IMR-90 (cell line): ENCODE data around the gene TOMM20. TPM values are rescaled to one million over a fixed set of nuclear protein-coding genes. Genes with fewer than 3 reads are reported as not detected.

ENCODE experiments used
- ATAC-seq: fragments of 200-7000 bp; cut with Tn5 transposase; 2 replicates; pipeline ENCODE4 v1.9.1; 2020; ENCODE audit warnings: low read depth, mild to moderate bottlenecking, moderate library complexity
- BruUV-seq: library from RNA; stranded (reverse); fragments of 400-500 nt; replicated peaks from 2 replicates; lab custom pipeline; 2021; lab: Mats Ljungman, UMichigan
- CTCF ChIA-PET: fragments of 300-600 bp; formaldehyde crosslinking; extraction: SDS; loops from one replicate; lab custom pipeline; 2021; ENCODE audit warnings: antibody characterized with exemption; lab: Yijun Ruan, JAX
- POLR2A ChIA-PET: fragments of 300-600 bp; sonication (Branson Sonifier 250); formaldehyde crosslinking; loops from one replicate; lab custom pipeline; 2022; ENCODE audit warnings: antibody characterized with exemption; ENCODE audit not compliant: unreplicated experiment; lab: Charles Lee
- DNase-seq: peaks from one replicate; pipeline ENCODE4 v3.0.0; 2013
- H2AFZ ChIP-seq: replicated peaks from 2 replicates; pipeline ENCODE3; 2013; ENCODE audit warnings: low read length, mild to moderate bottlenecking; ENCODE audit not compliant: poor library complexity
- H2AK5ac ChIP-seq: 2 replicates; pipeline ENCODE4 v1.6.1; 2013; ENCODE audit warnings: low read depth, low read length, inconsistent platforms
- H2AK9ac ChIP-seq: replicated peaks from 2 replicates; pipeline ENCODE3; 2013; ENCODE audit warnings: mild to moderate bottlenecking, low read depth, low read length, moderate library complexity; ENCODE audit not compliant: poor library complexity
- H2BK120ac ChIP-seq: 2 replicates; pipeline ENCODE4 v1.6.1; 2013; ENCODE audit warnings: low read depth, low read length, inconsistent platforms
- H2BK15ac ChIP-seq: 3 replicates; pipeline ENCODE4 v1.6.1; 2013; ENCODE audit warnings: low read depth, low read length, inconsistent platforms
- H2BK20ac ChIP-seq: 2 replicates; pipeline ENCODE4 v1.6.1; 2013; ENCODE audit warnings: low read depth, mild to moderate bottlenecking, inconsistent platforms, low read length, moderate library complexity
- H2BK5ac ChIP-seq: 2 replicates; pipeline ENCODE4 v1.6.1; 2013; ENCODE audit warnings: mild to moderate bottlenecking, low read depth, low read length, inconsistent platforms; ENCODE audit not compliant: poor library complexity, severe bottlenecking
- H3K14ac ChIP-seq: replicated peaks from 2 replicates; pipeline ENCODE4 v1.6.1; 2013; ENCODE audit warnings: low read depth, low read length, inconsistent platforms
- H3K18ac ChIP-seq: 2 replicates; pipeline ENCODE4 v1.6.1; 2013; ENCODE audit warnings: low read depth, low read length, control low read depth
- H3K23ac ChIP-seq: 2 replicates; pipeline ENCODE4 v1.6.1; 2013; ENCODE audit warnings: low read depth, low read length, inconsistent platforms
- H3K27ac ChIP-seq: 2 replicates; pipeline ENCODE4 v1.5.1; 2013; ENCODE audit warnings: mild to moderate bottlenecking, control low read depth, low read length; ENCODE audit not compliant: insufficient read depth
- H3K27me3 ChIP-seq: 2 replicates; pipeline ENCODE4 v1.6.1; 2013; ENCODE audit warnings: low read length; ENCODE audit not compliant: control insufficient read depth, insufficient read depth
- H3K36me3 ChIP-seq: 2 replicates; pipeline ENCODE4 v1.6.1; 2013; ENCODE audit warnings: low read length, mixed read lengths; ENCODE audit not compliant: control insufficient read depth, insufficient read depth
- H3K4ac ChIP-seq: 2 replicates; pipeline ENCODE4 v1.6.1; 2013; ENCODE audit warnings: low read depth, low read length, inconsistent platforms
- H3K4me1 ChIP-seq: 2 replicates; pipeline ENCODE4 v1.6.1; 2013; ENCODE audit warnings: low read length, mixed read lengths; ENCODE audit not compliant: control insufficient read depth, insufficient read depth
- H3K4me2 ChIP-seq: 2 replicates; pipeline ENCODE4 v1.6.1; 2013; ENCODE audit warnings: low read depth, mild to moderate bottlenecking, control low read depth, low read length, moderate library complexity
- H3K4me3 ChIP-seq: 2 replicates; pipeline ENCODE4 v1.5.1; 2013; ENCODE audit warnings: low read depth, mild to moderate bottlenecking, control low read depth, low read length, moderate library complexity; ENCODE audit not compliant: insufficient read depth
- H3K56ac ChIP-seq: 2 replicates; pipeline ENCODE4 v1.6.1; 2013; ENCODE audit warnings: low read length, inconsistent platforms; ENCODE audit not compliant: insufficient read depth; ENCODE audit errors: extremely low read depth
- H3K79me1 ChIP-seq, 2 experiments: 2 replicates each; pipeline ENCODE4 v1.6.1; 2013; ENCODE audit warnings: low read length in 2 of 2, inconsistent platforms in 1 of 2, low read depth in 1 of 2
- H3K9ac ChIP-seq: 2 replicates; pipeline ENCODE4 v1.6.1; 2013; ENCODE audit warnings: low read depth, low read length, control low read depth
- H3K9me1 ChIP-seq: 2 replicates; pipeline ENCODE4 v1.6.1; 2013; ENCODE audit warnings: low read length, inconsistent platforms; ENCODE audit not compliant: insufficient read depth
- H3K9me3 ChIP-seq: 2 replicates; pipeline ENCODE4 v1.6.1; 2013; ENCODE audit warnings: low read length; ENCODE audit not compliant: control insufficient read depth, insufficient read depth
- H4K20me1 ChIP-seq: 2 replicates; pipeline ENCODE4 v1.6.1; 2013; ENCODE audit warnings: low read length, inconsistent platforms; ENCODE audit not compliant: insufficient read depth
- H4K5ac ChIP-seq: 2 replicates; pipeline ENCODE4 v1.6.1; 2013; ENCODE audit warnings: mild to moderate bottlenecking, low read depth, low read length, control low read depth
- H4K8ac ChIP-seq, 2 experiments: 2 replicates each; pipeline ENCODE4 v1.6.1; 2013; ENCODE audit warnings: low read depth in 2 of 2, low read length in 2 of 2, control low read depth in 1 of 2, inconsistent platforms in 1 of 2
- H4K91ac ChIP-seq: 2 replicates; pipeline ENCODE4 v1.6.1; 2013; ENCODE audit warnings: low read depth, low read length, inconsistent platforms; ENCODE audit not compliant: insufficient read depth
- BHLHE40 ChIP-seq: fragments of 150-350 bp; IDR thresholded peaks from 2 replicates; pipeline ENCODE4 v1.6.1; 2016; ENCODE audit warnings: mild to moderate bottlenecking, low read depth, low read length
- MAFK ChIP-seq: IDR thresholded peaks from 2 replicates; pipeline ENCODE4 v1.6.1; 2012; ENCODE audit warnings: low read depth, low read length, improper control_type of control experiment
- NFE2L2 ChIP-seq: fragments of 150-350 bp; IDR thresholded peaks from 2 replicates; pipeline ENCODE4 v1.6.1; 2016; ENCODE audit warnings: low read depth, mild to moderate bottlenecking, low read length
- POLR2A ChIP-seq: IDR thresholded peaks from 2 replicates; pipeline ENCODE4 v1.6.1; 2012; ENCODE audit warnings: mild to moderate bottlenecking, low read depth, low read length
- RAD21 ChIP-seq: IDR thresholded peaks from 2 replicates; pipeline ENCODE4 v1.6.1; 2012; ENCODE audit warnings: low read length, improper control_type of control experiment
- RCOR1 ChIP-seq: IDR thresholded peaks from 2 replicates; pipeline ENCODE4 v1.6.1; 2012; ENCODE audit warnings: mild to moderate bottlenecking, low read length, improper control_type of control experiment; ENCODE audit not compliant: insufficient replicate concordance
- RFX5 ChIP-seq: IDR thresholded peaks from 2 replicates; pipeline ENCODE4 v1.8.0; 2012; ENCODE audit warnings: low read depth, mild to moderate bottlenecking, low read length, moderate library complexity
- WGBS, 2 experiments: methylation state at CpG; one replicate each; pipeline versions ENCODE4 v1.1.5 to v1.1.7; 2013; ENCODE audit warnings: missing lambda C conversion rate in 2 of 2; ENCODE audit not compliant: insufficient read length in 1 of 2; ENCODE audit errors: extremely low coverage in 2 of 2; 5-methylcytosine and 5-hydroxymethylcytosine counted together
- dilution Hi-C: fragments of 300-500 bp; cut with HindIII; formaldehyde crosslinking; loops from one replicate; pipeline ENCODE4 v1.14.3; 2018; ENCODE audit warnings: low sequenced_read_pairs; ENCODE audit not compliant: unreplicated experiment
- in situ Hi-C: fragments of 300-500 bp; cut with MboI; formaldehyde crosslinking; loops from 3 replicates; pipeline ENCODE4 v1.14.3; 2019; ENCODE audit warnings: low sequenced_read_pairs, inconsistent platforms, mixed read lengths
- intact Hi-C: fragments of 100-400 bp; cut with micrococcal nuclease; formaldehyde crosslinking; loops from 2 replicates; pipeline ENCODE4 v1.10.0; 2022
- polyA plus RNA-seq, 3 experiments: library from polyadenylated mRNA; depleted of rRNA; stranded (reverse); fragments of >200 nt; gene quantifications; 2 replicates each; pipeline ENCODE4 v1.2.3, GENCODE V29; 2012; ENCODE audit warnings: low replicate concordance in 1 of 3
- total RNA-seq: library from RNA; depleted of rRNA; stranded (reverse); fragments of >200 nt; gene quantifications from 2 replicates; pipeline ENCODE4 v1.2.3, GENCODE V29; 2012
- TF ChIP-seq, protein P1 (sequence below): fragments of 150-350 bp; IDR thresholded peaks from 2 replicates; pipeline ENCODE4 v1.6.1; 2016; ENCODE audit warnings: low read depth, mild to moderate bottlenecking, low read length, moderate library complexity, borderline replicate concordance
- TF ChIP-seq, protein P2 (sequence below): conservative IDR thresholded peaks from 2 replicates; pipeline ENCODE4 v1.5.1; 2012; ENCODE audit warnings: mild to moderate bottlenecking, low read depth, low read length, improper control_type of control experiment
- TF ChIP-seq, protein P3 (sequence below): fragments of 150-350 bp; IDR thresholded peaks from 2 replicates; pipeline ENCODE4 v1.6.1; 2017; ENCODE audit warnings: mild to moderate bottlenecking, antibody characterized with exemption, low read length, low read depth

TOMM20 gene
- total and polyA plus RNA-seq, 2 of the 4 experiments (the other 2 are of a cell fraction), result 75.3 to 84.4 TPM

DNA sequence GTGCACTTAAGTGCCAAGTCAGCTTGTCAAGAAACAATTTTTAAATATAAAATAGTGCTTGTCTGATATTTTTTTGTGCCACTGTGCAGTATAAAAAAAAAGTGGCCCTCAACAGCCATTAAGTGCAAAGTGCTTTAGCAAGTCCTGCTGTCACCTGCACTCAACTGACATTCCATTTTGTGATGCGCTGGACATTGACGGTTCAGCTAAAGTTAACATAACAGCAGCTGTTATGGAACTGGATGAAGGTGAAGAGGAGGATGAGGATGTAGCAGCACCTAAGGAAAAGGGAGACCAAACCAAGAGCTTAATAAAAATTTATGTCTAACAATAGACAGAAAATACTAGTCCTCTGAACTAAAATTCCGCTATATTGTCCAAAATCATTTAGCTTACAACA, 39.7 kb upstream of the TOMM20 start:
- H4K8ac ChIP-seq, result no peak overlapping the region
- no peak overlapping the region for H2BK15ac ChIP-seq
- H2AFZ ChIP-seq, result no peak overlapping the region
- intact Hi-C loops, result no loop called here
- H3K18ac ChIP-seq, result no peak overlapping the region
- H3K79me1 ChIP-seq, result peaks cover 0 to 5% of the 10 kb centered on the region in 2 experiments; a peak in 1 of 4 replicates
- H3K56ac ChIP-seq, result no peak overlapping the region
- no peak overlapping the region for H2AK9ac ChIP-seq
- DNase-seq (no peak), ATAC-seq (no peak)
- no peak overlapping the region for H3K4me3 ChIP-seq
- no peak overlapping the region for H3K27ac ChIP-seq
- no peaks in the 10 kb centered on the region for H3K9me3 ChIP-seq
- H2BK20ac ChIP-seq, result no peak overlapping the region
- no TSS peak for BruUV-seq
- no peak overlapping the region for H4K91ac ChIP-seq
- peaks cover 28% of the 10 kb centered on the region for H3K36me3 ChIP-seq
- no peak overlapping the region for H4K5ac ChIP-seq
- no peak overlapping the region for H3K4ac ChIP-seq
- no peaks in the 10 kb centered on the region for H3K9me1 ChIP-seq
- POLR2A ChIA-PET, result no interaction called here
- WGBS, 2 experiments, result no CpG with 5 or more reads among the region's 3 CpGs
- H2AK5ac ChIP-seq, result no peak overlapping the region
- CTCF ChIA-PET, result interaction anchor here (0.6 kb wide), 1 partner anchor 15 kb away, joined by 3 read pairs; no protein-coding TSS in a partner anchor
- in situ Hi-C loops, result no loop called here
- no peaks in the 10 kb centered on the region for H3K4me1 ChIP-seq
- H2BK120ac ChIP-seq, result no peak overlapping the region
- H3K27me3 ChIP-seq, result no peaks in the 10 kb centered on the region
- H3K14ac ChIP-seq, result no peak overlapping the region
- H3K23ac ChIP-seq, result no peak overlapping the region
- dilution Hi-C loops, result no loop called here
- H3K9ac ChIP-seq, result no peak overlapping the region
- no peaks in the 10 kb centered on the region for H4K20me1 ChIP-seq
- TF ChIP-seq BHLHE40, result no peak
- TF ChIP-seq, protein P1, sequence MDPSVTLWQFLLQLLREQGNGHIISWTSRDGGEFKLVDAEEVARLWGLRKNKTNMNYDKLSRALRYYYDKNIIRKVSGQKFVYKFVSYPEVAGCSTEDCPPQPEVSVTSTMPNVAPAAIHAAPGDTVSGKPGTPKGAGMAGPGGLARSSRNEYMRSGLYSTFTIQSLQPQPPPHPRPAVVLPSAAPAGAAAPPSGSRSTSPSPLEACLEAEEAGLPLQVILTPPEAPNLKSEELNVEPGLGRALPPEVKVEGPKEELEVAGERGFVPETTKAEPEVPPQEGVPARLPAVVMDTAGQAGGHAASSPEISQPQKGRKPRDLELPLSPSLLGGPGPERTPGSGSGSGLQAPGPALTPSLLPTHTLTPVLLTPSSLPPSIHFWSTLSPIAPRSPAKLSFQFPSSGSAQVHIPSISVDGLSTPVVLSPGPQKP, result no peak
- TF ChIP-seq, protein P2, sequence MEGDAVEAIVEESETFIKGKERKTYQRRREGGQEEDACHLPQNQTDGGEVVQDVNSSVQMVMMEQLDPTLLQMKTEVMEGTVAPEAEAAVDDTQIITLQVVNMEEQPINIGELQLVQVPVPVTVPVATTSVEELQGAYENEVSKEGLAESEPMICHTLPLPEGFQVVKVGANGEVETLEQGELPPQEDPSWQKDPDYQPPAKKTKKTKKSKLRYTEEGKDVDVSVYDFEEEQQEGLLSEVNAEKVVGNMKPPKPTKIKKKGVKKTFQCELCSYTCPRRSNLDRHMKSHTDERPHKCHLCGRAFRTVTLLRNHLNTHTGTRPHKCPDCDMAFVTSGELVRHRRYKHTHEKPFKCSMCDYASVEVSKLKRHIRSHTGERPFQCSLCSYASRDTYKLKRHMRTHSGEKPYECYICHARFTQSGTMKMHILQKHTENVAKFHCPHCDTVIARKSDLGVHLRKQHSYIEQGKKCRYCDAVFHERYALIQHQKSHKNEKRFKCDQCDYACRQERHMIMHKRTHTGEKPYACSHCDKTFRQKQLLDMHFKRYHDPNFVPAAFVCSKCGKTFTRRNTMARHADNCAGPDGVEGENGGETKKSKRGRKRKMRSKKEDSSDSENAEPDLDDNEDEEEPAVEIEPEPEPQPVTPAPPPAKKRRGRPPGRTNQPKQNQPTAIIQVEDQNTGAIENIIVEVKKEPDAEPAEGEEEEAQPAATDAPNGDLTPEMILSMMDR, result no peak
- no peak for TF ChIP-seq MAFK
- TF ChIP-seq NFE2L2, result no peak
- TF ChIP-seq, protein P3, sequence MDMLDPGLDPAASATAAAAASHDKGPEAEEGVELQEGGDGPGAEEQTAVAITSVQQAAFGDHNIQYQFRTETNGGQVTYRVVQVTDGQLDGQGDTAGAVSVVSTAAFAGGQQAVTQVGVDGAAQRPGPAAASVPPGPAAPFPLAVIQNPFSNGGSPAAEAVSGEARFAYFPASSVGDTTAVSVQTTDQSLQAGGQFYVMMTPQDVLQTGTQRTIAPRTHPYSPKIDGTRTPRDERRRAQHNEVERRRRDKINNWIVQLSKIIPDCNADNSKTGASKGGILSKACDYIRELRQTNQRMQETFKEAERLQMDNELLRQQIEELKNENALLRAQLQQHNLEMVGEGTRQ, result no peak
- no peak for TF ChIP-seq RCOR1
- no peak for TF ChIP-seq RAD21
- no peak for TF ChIP-seq POLR2A
- no peak for TF ChIP-seq RFX5
- no peak overlapping the region for H2BK5ac ChIP-seq
- H3K4me2 ChIP-seq, result no peak overlapping the region
